ENCODE measurements around the gene SCN2A.

DNA sequence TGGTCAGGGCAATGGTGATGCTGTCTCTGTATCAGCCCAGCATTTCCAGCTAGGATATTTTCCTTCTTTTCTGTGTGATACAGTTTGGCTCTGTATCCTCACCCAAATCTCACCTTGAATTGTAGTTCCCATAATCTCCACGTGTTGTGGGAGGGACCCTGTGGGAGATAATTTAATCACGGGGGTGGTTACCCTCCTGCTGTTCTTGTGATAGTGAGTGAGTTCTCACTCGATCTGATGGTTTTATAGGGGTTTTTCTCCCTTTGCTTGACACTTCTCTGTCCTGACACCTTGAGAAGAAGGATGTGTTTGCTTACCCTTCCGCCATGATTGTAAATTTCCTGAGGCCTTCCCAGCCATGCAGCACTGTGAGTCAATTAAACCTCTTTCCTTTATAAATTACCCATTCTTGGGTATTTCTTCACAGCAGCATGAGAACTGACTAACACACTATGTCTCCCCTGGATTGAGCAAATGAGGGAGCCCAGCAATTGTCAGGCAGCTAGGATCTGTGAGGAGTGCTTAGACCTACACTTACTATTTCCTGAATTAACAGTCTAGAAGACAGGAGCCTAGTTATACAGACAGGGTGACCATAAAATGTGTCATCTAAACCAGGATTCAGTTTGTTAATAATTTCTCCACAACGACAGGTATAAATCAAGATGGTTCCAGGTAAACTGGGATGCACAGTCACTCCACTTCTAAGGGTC is 6.0 kb downstream of the SCN2A start:
- TF ChIP-seq, protein P1, sequence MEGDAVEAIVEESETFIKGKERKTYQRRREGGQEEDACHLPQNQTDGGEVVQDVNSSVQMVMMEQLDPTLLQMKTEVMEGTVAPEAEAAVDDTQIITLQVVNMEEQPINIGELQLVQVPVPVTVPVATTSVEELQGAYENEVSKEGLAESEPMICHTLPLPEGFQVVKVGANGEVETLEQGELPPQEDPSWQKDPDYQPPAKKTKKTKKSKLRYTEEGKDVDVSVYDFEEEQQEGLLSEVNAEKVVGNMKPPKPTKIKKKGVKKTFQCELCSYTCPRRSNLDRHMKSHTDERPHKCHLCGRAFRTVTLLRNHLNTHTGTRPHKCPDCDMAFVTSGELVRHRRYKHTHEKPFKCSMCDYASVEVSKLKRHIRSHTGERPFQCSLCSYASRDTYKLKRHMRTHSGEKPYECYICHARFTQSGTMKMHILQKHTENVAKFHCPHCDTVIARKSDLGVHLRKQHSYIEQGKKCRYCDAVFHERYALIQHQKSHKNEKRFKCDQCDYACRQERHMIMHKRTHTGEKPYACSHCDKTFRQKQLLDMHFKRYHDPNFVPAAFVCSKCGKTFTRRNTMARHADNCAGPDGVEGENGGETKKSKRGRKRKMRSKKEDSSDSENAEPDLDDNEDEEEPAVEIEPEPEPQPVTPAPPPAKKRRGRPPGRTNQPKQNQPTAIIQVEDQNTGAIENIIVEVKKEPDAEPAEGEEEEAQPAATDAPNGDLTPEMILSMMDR (IDR thresholded peaks at IDR 0.05) = no peak
- TF ChIP-seq EZH2 (IDR thresholded peaks at IDR 0.05; ENCODE audit: borderline replicate concordance, insufficient read depth, low read depth, low read length, poor library complexity, severe bottlenecking) = no peak
